Stimulated activated naive CD8-positive, alpha-beta T cell treated with anti-CD3 and anti-CD28 coated beads, Interleukin-15, Interleukin-2, amounts not matched to agents 100 U/mL and 50 U/mL, for 24 hours (primary cell): Measurements from ENCODE around the gene PRKAG2.
A peak's percentile ranks its signal among the peaks of the same experiment; 100 is the strongest.

ENCODE experiments used
- ATAC-seq: fragments of 150-1000 bp; cut with Tn5 transposase; one replicate; pipeline ENCODE4 v1.10.0; 2021
- DNase-seq: peaks from one replicate; pipeline ENCODE4 v3.0.0; 2021

The PRKAG2 gene

DNA sequence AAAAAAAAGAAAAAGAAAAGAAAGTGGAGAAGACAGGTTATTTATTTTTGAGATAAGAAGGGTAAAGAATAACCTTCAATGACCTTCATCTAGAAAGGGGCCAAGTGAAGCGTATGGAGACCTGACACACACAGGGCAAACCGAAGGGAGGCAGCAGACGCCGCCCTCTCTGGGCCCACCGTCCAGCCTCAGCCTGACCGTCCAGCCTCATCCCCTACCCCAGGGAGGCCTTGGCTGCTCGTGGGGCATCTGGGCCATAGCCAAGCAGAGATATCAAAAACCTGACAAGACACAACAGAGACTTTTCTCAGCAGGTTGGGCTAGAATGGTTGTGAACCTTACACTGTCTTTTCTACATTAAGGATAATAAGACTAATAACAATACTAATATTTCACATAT, 10.9 kb downstream of the PRKAG2 start:
- ATAC-seq (no peak), DNase-seq (no peak)

DNA sequence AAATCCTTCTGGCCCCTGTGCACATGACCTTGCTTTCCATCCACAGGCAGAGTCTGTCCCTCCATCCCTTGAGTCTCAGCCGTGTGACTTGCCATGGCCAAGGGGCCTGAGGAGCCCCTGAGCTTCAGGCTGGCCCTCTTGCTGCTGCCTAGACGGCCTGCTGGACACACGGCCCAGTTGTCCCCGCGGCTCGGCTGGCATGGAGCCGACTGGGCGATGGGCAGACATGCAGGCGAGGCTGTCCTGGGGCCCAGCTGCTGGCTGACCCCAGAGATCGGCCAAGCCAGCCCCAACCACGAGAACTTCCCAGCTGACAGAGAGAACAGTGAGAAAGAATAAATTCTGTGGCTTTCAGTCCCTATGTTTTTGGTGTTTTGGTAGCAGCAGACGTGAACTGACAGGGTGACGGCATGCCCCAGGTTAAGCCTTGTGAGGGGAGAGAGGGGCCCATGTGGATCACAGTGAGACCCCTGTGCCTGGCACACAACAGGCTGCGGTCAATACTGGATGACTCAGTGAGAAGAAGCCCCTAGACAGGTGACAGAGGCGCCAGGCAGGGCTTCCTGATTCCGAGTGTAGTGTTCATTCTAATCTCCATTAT, 11.7 kb downstream of the PRKAG2 start:
- ATAC-seq (no peak), DNase-seq (no peak)

DNA sequence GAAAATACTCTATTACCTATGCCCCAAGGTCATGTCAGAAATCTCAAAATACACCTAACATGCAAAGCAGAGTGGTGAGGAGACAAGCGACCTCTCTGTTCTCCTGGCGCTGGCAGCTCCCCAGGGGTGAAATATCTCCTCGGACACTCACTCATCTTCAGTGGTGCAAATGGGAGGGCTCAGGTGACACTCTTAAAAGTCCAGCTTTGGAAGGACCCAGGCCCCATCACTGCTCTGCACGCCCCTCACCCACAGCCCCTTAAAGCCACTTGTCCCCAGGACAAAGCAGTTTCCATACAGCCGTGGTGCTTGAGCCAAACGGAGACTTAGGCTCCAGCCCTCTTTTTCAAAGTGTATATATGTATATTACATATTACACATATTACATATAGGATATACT, 12.4 kb downstream of the PRKAG2 start:
- no peak for ATAC-seq
- no peak for DNase-seq

DNA sequence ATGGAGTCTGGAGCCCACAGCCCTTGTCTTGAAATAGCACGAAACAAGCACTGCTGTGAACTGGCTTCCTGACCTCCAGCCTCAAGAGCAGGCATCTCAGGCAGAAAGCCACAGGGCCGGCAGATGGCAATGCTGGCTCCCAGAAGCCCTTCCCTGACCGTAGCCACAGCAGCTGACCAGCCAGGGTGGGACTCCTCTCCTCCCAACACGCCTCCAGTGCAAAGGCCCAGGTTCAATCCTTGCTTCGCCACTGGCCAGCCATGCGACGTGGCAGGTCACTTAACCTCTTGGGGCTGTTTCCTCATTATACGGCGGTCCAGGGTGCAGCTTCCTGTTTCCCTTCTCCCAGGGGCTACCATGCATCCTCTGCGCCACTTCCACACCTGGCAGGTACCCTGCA, 12.8 kb downstream of the PRKAG2 start:
- ATAC-seq (no peak), DNase-seq (no peak)

DNA sequence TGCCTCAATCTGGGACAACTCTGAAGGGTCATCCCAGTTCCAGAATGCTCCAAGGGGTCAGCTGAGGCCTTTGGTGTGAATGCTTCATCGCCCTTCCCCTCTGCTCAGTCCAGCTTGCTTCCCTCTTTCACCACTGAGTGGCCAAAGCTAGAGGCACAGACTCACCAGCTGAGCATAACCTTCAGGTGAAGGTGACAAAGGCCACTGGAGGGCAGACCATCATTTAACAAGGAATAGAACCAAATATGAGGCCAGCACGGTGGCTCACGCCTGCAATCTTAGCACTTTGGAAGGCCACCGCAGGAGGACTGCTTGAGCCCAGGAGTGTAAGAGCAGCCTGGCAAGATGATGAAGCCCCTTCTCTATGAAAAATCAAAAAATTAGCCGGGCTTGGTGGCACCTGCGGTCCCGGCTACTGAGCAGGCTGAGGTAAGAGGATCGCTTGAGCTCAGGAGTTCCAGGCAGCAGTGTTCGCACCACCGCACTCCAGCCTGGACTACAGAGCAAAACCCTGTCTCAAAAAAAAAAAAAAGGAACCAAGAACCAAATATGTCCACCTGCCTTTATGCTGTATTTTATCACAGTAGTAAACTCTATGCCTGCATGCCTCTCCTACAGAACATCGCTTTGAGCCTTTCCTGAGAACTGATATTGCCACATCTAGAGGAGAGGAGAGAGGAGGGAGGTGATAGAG, 13.4 kb downstream of the PRKAG2 start:
- no peak for DNase-seq
- ATAC-seq = no peak

DNA sequence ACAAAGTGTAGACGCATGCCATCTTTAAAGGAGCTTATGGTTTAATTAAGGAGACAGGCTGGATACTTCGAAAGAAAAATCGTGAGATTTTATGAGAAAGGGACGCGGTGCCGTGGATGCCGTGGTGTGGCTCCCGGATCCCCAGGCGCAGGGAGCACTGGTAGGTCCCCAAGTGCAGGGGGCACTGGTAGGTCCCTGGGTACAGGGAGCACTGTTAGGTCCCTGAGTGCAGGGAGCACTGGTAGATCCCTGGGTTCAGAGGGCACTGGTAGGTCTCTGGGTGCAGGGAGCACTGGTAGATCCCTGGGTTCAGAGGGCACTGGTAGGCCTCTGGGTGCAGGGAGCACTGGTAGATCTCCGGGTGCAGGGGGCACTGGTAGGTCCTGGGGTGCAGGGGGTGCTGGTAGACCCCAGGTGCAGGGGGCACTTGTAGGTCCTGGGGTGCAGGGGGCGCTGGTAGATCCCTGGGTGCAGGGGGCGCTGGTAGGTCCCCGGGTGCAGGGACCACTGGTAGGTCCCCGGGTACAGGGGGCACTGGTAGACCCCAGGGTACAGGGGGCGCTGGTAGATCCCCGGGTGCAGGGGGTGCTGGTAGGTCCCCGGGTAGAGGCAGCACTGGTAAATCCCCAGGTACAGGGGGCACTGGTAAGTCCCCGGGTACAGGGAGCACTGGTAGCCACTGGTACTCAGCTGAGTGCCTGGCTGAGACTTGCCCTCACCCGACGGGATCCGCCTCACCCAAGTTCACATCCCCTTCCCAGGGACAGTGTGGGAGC, 14.1 kb downstream of the PRKAG2 start:
- ATAC-seq (no peak), DNase-seq (no peak)

DNA sequence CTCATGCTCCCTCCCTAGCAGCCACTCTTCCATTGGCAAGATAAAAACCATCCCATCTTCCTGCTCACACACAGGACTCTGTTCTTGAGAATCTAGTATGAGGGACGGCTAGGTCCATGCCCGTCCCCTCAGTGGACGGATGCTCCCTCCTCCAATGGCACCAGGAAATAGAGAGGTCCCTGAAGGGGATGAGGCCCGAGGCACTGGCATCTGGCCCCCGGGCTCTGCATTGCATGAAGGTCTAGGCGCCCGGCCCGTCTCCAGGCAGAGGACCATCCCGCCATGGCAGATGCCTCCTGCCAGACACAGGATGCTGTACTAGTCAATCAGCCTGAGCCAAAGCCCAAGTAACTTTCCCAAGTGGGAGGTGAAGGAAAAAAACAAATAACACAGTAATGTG, 15.0 kb downstream of the PRKAG2 start:
- DNase-seq (no peak), ATAC-seq (no peak)

DNA sequence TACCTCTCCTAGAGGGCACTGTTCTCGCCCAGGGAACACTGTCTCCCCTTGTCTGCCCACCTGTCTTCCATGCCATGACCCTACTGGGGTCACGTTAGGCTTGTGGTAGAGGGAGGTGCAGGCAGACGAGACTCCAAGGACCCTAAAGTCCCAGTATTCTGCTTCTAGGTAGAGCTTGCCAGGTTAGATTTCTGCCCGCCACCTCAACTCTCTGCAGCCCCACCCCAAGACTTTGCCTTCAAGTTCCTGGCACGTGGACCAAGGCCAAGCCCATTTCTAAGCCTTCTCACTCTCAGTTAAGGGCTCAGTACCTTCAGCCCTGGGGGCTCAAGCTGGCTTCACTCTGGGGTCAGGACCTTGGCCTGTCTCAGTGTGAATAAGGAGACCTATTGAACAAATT, 16.1 kb downstream of the PRKAG2 start:
- ATAC-seq (no peak), DNase-seq (no peak)

DNA sequence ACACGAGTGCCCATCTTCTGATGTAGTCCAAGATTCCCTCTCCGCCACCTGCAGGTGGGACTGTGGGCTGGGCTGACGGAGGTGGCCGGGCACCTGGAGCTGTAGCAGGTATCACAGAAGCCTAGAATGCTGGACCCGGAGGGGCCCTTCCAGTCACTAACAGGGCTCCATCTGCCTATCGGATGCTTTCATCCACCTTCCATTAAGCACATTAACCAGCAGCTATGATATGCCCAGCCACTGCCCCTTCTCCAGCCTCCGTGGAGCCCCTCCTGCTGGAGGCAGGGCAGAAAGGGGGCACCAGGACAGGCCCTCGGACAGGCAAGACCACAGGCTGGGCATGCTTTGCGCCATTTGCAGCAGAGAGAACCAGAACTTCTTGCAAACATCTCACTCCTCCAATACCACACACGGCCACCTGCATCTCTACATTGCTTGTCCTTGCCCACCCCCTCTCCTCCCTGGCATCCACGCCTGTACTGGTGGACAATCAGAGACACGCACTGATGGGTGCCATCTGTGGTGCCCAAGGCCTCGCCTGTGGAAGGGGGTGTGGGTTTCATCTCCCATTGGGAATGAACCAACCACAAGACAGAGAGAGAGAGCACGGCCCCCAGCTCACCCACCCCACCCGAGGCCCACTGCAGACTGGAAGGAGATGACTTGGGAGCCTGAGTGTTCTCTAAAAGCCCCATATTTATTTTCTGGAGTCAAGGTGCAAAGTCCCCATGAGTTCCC, 16.8 kb downstream of the PRKAG2 start:
- ATAC-seq = no peak

DNA sequence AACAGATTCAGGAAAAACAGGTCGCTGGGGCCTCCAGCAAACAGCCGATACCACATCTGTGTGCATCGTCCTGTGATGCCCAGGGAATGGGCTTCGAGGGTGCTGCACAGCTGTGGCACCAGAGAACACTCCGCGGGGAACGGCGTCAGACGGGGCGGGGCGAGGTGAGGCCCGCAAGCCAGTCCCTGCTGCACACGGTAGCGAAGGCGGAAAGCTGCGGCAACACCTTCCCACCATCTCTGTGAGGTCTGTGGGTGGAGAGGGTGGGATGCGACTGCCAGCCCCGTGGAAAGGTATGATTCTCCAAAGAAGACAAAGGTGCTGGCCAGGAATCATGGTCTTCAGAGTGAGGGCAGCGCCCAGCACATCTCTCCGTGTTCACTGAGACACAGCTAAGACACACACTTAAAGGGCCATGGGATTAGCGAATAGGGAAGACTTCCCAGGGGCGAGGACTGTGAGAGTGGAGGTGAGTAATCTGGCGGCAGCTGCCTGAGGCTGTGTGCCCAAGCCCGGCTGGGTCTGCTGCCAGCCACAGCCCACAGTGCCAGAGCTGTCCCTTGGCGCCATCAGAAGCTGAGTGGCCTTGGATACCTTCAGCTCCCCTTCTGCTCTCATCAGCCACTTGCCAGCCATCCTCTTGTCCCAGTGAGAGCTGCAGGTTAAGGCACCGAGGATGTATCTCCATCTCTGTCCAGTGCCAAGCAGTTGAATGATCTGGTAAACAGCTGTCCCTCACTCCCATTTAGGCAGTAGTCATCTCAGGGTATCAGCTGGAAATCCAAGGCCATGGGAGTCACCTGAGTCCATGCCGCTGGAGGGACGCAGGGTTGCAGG, 17.6 kb downstream of the PRKAG2 start:
- no peak for ATAC-seq

More for the DNA sequence above, 16.8 kb downstream of the PRKAG2 start:
- no peak for DNase-seq

DNA sequence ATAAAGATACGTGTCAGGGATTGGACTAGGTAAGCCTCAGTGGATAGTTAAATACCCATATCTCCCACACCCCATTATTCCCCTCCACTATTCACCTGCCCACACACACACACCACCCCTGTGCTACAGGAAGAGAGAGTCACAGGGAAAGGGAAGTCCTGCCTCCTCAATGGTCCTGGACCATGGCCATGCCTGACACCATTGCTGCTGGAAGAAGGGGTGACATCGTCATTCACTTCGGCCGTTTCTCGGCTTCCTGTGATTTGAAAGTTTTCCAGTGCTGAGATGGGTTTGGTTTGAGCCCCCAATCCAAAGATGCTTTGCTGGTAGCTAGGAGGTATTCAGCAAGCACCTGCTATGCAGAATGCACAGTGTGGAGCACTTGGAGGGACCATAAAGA, 18.5 kb downstream of the PRKAG2 start:
- DNase-seq (no peak), ATAC-seq (no peak)

More for the DNA sequence above, 17.6 kb downstream of the PRKAG2 start:
- DNase-seq = no peak

DNA sequence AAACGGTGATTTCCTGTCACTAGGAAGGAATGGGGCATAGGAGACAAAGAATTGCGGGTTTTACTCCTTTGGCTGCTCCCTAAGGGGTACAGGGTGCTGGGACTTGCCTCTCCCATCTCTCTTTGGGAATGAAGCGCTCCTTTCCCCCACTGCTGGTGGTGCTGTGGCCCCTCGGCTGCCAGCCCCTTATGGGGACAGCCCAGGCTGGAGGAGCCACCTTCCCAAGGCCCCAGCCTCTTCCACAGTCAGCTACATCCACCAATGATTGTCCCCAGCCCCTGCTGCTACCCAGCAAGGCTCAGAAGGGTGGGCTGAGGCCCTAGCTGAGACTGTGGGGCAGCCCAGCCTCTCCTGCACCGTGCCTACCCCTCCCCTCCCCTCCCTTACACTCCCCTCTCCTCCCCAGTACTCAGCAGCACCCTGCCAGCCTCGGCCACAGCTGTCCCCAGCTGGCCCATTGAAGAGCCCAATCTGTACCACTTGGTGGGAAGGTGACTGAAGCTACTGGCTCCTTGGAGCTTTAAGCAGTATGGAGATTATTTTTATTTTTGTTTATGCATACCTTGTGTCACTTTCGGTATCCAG, 19.0 kb downstream of the PRKAG2 start:
- DNase-seq = no peak
- no peak for ATAC-seq

DNA sequence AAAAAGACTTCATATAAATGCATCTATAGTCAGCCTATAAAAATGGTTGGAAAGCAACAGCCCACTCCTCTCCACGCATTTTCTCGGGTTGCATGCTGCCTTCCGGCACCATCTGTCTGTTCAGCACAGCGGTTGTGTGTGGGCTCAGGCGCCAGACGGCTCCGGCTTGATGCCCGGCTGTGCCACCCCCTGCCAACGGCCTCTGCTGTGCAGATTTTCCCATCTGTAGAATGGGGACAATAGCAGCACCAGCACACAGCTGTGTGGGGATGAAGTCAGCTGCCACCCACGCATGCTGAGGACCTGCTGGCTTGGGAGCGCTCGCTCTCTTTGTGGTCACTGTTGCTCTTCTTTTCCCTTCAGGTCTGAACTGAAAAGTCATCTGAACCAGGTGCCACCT, 19.5 kb downstream of the PRKAG2 start:
- ATAC-seq (no peak), DNase-seq (no peak)

DNA sequence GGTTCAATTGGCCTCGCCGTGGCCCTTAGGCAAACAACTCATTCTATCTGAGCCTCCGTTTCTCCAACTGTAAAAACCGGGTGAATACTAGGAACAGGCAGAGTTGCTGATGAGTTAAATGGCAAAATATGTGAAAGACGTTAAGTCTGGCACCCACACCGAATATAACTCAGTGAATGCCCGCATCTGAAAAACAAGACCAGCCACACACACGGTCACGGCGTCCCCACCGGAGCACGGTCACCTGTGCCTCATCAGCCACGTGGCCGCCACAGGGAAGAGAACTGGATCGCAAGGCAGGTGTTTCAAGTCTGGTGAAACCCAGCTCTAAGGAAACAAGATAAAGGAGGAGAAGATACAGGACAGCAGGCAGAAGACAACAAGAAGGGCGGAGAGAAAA, 20.4 kb downstream of the PRKAG2 start:
- no peak for DNase-seq
- no peak for ATAC-seq

DNA sequence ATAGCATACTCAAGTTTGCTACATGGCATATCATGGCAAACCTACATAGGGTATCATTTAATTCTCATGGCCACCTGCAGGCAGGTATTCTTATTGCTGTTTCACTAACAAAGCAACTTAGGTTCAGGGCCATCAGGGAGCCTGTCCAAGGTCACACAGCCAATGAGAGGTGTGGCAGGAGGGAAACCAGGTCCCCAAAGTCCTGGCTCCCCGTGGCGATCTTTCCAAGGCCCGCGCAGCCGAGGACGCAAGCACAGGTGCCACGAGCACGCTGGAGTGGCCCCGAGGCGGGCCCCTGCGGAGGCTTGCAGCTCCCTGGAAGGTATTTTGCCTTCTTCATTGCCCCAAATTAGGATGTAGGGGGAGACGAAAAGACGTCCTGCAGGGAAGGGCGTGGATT, 20.8 kb downstream of the PRKAG2 start:
- ATAC-seq = no peak
- no peak for DNase-seq

DNA sequence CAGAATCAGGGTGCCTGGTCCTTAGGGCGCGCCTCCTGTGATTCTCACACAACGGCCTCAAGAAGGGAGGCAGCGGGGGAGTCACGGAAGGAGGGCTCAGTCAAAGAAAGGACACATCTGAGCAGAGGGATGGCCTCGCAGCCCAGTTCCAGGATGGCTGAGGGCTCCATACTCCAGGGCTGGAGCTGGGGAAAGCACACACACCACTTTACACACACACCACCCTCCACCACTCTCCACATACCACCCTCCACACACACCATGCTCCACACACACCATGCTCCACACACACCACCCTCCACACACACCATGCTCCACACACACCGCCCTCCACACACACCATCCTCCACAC, 22.2 kb downstream of the PRKAG2 start:
- DNase-seq = no peak
- no peak for ATAC-seq

DNA sequence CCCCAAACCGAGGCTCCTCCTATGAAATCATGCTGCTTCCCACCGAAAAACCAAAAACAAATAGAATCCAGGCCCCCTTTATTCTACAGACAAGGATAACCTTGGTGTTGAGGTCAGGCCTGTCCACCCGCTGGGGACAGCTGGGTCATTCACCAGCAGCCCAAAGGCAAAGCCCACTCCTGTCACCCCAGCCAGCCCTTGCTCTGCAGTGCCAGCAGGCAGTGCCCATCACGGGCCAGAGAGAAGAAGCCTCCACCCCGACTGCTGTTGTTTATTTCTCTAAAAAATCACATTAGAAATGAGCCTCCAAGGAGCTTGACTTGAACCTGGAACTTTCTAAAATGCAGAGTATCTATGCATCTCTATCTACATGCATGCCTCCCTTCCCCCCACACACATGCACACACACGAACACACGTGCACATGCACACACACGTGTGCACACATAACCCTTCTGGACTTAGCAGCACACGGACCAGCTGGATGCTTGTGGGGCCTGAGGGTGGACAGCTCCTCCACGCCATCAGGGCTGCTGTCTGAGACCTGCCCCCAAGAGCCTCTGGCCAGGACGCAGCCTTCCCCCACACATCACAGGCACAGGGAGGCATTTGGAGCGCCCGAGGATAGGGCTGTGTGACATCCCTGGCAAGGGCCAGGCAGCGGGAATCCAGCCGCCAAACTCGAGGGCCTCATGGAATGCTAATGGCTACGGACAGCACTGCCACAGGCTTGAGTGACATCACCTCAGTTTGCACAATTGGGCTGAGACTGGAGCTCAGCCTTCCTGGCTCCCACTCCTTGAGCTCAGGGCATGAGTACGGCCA, 22.8 kb downstream of the PRKAG2 start:
- DNase-seq = no peak
- ATAC-seq = no peak

DNA sequence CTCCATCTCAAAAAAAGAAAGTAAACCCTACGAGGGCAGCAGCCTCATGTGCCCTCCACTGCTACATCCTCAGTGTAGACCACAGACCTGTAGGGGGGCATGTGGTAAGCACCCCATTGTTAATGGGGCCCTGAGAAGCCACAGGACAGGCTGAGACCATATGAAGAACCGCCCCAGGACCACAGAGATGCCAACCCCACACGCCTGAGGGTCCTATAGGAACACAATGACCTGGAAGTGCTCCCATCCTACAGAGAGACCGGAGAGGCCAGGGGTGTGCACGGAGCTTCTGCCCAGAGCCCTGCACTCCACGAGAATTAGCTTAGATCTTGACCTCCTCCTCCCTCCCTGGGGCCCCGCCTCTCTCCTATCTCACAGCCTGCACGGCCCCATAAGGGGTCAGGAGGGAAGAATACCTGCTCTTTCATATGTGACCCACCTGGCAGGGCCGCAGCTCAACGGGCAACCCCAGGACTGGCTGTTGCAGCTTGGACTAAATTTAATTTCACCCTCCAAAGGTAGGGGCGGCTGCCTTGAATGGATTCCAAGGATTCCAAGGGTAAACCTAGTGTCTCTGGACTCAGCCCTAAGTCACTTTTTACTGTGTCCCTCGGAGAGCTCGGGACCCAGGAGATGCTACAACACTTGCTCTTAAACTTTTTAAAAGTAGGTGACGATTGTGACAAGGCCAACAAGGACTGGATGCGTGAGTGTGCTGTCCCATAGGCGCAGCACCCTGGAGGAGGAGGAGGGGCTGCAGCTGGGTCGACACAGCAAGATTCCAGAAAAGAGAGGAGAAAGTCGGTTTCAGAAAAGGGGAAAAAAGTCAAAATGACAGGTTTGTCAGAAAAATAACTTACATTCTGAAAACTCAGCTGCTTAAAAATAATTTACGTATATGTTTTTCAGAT, 24.2 kb downstream of the PRKAG2 start:
- no peak for ATAC-seq
- no peak for DNase-seq

DNA sequence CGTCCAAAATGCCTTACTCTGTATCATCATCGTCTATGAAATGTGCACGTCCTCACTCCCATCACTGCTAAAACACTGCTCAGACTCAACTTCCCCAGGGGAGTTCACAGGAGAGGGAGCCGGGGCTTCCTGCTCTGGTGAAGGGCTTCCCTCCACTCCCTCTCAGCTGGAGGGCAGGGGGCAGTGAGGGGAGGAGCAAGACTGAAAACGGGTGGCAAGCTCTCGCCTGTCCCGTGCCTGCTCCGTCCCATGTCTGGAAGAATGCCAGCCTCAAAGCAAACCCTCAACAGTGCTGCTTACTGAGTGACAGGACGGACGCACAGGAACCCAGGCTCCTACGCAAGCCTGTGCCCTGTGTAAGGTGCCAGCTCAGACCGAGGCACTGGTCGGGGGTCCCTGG, 25.1 kb downstream of the PRKAG2 start:
- DNase-seq (peak; percentile 29), ATAC-seq (peak; percentile 31)
